Measurements from ENCODE around the gene COA3.

COA3 gene

GRCh38 chr17:42817866-42818265 is 19.4 kb upstream of the COA3 start:
- no peak for DNase-seq (ENCODE audit: low read depth)

- DNase-seq (ENCODE audit: low read depth): peak; percentile 23
Observed at GRCh38 chr17:42814633-42815399, 16.3 kb upstream of the COA3 start.

- DNase-seq (ENCODE audit: low read depth): peak; percentile 61
Observed at GRCh38 chr17:42809250-42809649, 10.7 kb upstream of the COA3 start.

- no peak for DNase-seq (ENCODE audit: low read depth)
Observed at GRCh38 chr17:42806249-42806648, 7.7 kb upstream of the COA3 start.

GRCh38 chr17:42804918-42805367 is 6.4 kb upstream of the COA3 start:
- DNase-seq (ENCODE audit: low read depth): no peak

GRCh38 chr17:42803074-42803883 is 4.8 kb upstream of the COA3 start:
- DNase-seq (ENCODE audit: low read depth): no peak

GRCh38 chr17:42798011-42798382 is 507 bp downstream of the COA3 start:
- DNase-seq (ENCODE audit: low read depth): no peak

- no peak for DNase-seq (ENCODE audit: low read depth)
Observed at GRCh38 chr17:42797067-42798007, 1.2 kb downstream of the COA3 start.

GRCh38 chr17:42796066-42796758 is 2.3 kb downstream of the COA3 start:
- no peak for DNase-seq (ENCODE audit: low read depth)

- DNase-seq (ENCODE audit: low read depth): no peak
Observed at GRCh38 chr17:42795465-42795864, 3.0 kb downstream of the COA3 start.

GRCh38 chr17:42795061-42795460 is 3.4 kb downstream of the COA3 start:
- no peak for DNase-seq (ENCODE audit: low read depth)

- no peak for DNase-seq (ENCODE audit: low read depth)
Observed at GRCh38 chr17:42792545-42792944, 6.0 kb downstream of the COA3 start.

- DNase-seq (ENCODE audit: low read depth): no peak
Observed at GRCh38 chr17:42791948-42792347, 6.6 kb downstream of the COA3 start.

GRCh38 chr17:42787266-42787665 is 11.2 kb downstream of the COA3 start:
- DNase-seq (ENCODE audit: low read depth): no peak

GRCh38 chr17:42784811-42785592 is 13.5 kb downstream of the COA3 start:
- no peak for DNase-seq (ENCODE audit: low read depth)

GRCh38 chr17:42784409-42784808 is 14.1 kb downstream of the COA3 start:
- no peak for DNase-seq (ENCODE audit: low read depth)

- no peak for DNase-seq (ENCODE audit: low read depth)
Observed at GRCh38 chr17:42783791-42784138, 14.7 kb downstream of the COA3 start.

GRCh38 chr17:42783062-42783790 is 15.3 kb downstream of the COA3 start:
- DNase-seq (ENCODE audit: low read depth): no peak

GRCh38 chr17:42782166-42783061 is 16.1 kb downstream of the COA3 start:
- DNase-seq (ENCODE audit: low read depth): no peak

Measured in fibroblast of the conjunctiva (primary cell).